GM19025 (cell line): ENCODE data around the gene KRTAP2-3.
"Not testable (repeated sequence)": the region's sequence is repeated elsewhere in the genome, so short reads cannot be mapped to it uniquely, and the experiment has no call there.

Experiments used
- ATAC-seq: cut with Tn5 transposase; IDR thresholded peaks from one replicate; pipeline ENCODE4 v1.9.1; 2021; ENCODE audit warnings: mild to moderate bottlenecking, low read depth, moderate library complexity; ENCODE audit not compliant: unreplicated experiment

The KRTAP2-3 gene

GRCh38 chr17:41060052-41060604 is at the start of gene KRTAP2-3:
Gene KRTAP2-3 (minus strand): TSS chr17:41060114. CDS start chr17:41060050, 64 bp downstream.
- ATAC-seq: no peak

GRCh38 chr17:41108728-41109386 is 48.9 kb upstream of the KRTAP2-3 start:
- ATAC-seq: not testable (repeated sequence)

GRCh38 chr17:41107941-41108450 is 48.1 kb upstream of the KRTAP2-3 start:
- ATAC-seq: no peak

- ATAC-seq: not testable (repeated sequence)
These were observed 45.4 kb upstream of the KRTAP2-3 start, which contains the start of gene KRTAP4-9 for GRCh38 chr17:41105347-41105746. Gene KRTAP4-9 (plus strand): TSS chr17:41105389. CDS start chr17:41105389, 0 bp downstream.

- not testable (repeated sequence) for ATAC-seq
These were observed 44.6 kb upstream of the KRTAP2-3 start for GRCh38 chr17:41104386-41105038.

GRCh38 chr17:41103896-41104295 is 44.0 kb upstream of the KRTAP2-3 start:
- no peak for ATAC-seq

GRCh38 chr17:41101586-41102259 is 41.8 kb upstream of the KRTAP2-3 start, which contains the start of gene KRTAP4-16:
Gene KRTAP4-16 (minus strand): TSS chr17:41102209. CDS start chr17:41102209, 0 bp downstream.
- no peak for ATAC-seq

GRCh38 chr17:41099682-41100480 is 40.0 kb upstream of the KRTAP2-3 start:
- ATAC-seq: not testable (repeated sequence)

- no peak for ATAC-seq
These were observed 38.6 kb upstream of the KRTAP2-3 start for GRCh38 chr17:41098481-41098880.

- ATAC-seq: no peak
These were observed 38.1 kb upstream of the KRTAP2-3 start, which contains the start of gene KRTAP4-8 for GRCh38 chr17:41098042-41098441. Gene KRTAP4-8 (minus strand): TSS chr17:41098142. CDS start chr17:41098084, 58 bp downstream.

GRCh38 chr17:41096055-41096454 is 36.1 kb upstream of the KRTAP2-3 start:
- ATAC-seq: no peak

GRCh38 chr17:41088760-41089352 is 28.9 kb upstream of the KRTAP2-3 start:
- ATAC-seq: not testable (repeated sequence)

GRCh38 chr17:41084100-41084856 is 24.4 kb upstream of the KRTAP2-3 start, which contains the start of gene KRTAP4-7:
Gene KRTAP4-7 (plus strand): TSS chr17:41084150. CDS start chr17:41084207, 57 bp downstream.
- not testable (repeated sequence) for ATAC-seq

GRCh38 chr17:41083427-41083826 is 23.5 kb upstream of the KRTAP2-3 start:
- ATAC-seq: not testable (repeated sequence)

- ATAC-seq: no peak
These were observed 22.7 kb upstream of the KRTAP2-3 start for GRCh38 chr17:41082626-41083025.

- ATAC-seq: no peak
These were observed 16.9 kb upstream of the KRTAP2-3 start for GRCh38 chr17:41076788-41077187.

GRCh38 chr17:41073676-41074075 is 13.8 kb upstream of the KRTAP2-3 start:
- no peak for ATAC-seq

- ATAC-seq: no peak
These were observed 11.9 kb upstream of the KRTAP2-3 start for GRCh38 chr17:41071606-41072360.
